AG08395 (cell line): Measurements from ENCODE around the gene MTMR3.
"Not testable (repeated sequence)": the region's sequence is repeated elsewhere in the genome, so short reads cannot be mapped to it uniquely, and the experiment has no call there.

ENCODE experiments used
- DNase-seq: peaks from one replicate; pipeline ENCODE4 v3.0.0; 2012; ENCODE audit warnings: mixed read lengths, low spot score

Gene MTMR3

GRCh38 chr22:29883045-29883774 lies at the start of gene MTMR3:
Gene MTMR3 (plus strand): TSS chr22:29883174. CDS start chr22:29971060, 87,886 bp downstream.
- peak; percentile 81 for DNase-seq

DNA sequence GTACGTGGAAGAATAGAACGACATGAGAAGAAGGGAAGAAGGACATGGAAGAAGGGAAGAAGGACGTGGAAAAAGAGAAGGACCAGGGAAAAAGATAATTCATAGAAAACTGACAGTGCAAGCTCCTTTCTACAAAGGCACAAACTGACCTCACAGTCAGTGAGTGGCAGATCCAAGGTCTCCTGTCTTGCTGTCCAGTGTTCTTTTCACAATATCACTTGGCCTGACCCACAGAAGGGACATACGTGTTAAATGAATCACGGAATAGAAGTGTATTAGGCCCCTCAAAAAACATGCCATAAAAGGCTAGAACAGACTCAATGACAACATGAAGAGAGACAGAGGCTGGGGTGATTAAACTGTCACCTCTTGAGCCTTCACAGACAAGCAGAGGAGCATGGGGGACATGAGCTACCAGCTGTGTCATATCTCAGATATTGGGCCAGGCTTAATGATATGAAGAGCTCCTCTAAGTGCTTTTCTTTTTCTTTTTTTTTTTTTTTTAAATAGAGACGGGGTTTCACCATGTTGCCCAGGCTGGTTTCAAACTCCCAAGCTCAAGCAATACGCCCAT lies 49.5 kb upstream of the MTMR3 start:
- no peak for DNase-seq

GRCh38 chr22:29834046-29834445 lies 48.9 kb upstream of the MTMR3 start:
- no peak for DNase-seq

DNA sequence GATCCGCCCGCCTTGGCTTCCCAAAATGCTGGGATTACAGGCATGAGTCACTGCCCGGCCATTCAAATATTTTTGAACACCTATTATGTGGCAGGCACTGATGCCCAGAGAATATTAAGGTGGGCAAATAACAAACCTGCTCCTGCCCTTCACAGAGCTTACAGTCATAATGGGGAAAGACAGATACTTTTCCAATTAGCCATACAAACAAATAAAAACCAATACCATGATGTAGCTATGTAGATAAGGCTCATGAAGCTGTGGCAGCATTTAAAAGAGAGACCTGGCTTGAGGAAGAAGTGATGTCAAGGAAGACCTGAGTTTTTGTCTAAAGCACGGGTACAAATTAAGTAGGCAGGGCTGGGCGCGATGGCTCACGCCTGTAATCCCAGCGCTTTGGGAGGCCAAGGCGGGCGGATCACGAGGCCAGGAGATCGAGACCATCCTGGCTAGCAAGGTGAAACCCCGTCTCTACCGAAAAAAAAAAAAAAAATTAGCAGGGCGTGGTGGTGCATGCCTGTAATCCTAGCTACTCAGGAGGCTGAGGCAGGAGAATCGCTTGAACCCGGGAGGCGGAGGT lies 46.1 kb upstream of the MTMR3 start:
- not testable (repeated sequence) for DNase-seq

DNA sequence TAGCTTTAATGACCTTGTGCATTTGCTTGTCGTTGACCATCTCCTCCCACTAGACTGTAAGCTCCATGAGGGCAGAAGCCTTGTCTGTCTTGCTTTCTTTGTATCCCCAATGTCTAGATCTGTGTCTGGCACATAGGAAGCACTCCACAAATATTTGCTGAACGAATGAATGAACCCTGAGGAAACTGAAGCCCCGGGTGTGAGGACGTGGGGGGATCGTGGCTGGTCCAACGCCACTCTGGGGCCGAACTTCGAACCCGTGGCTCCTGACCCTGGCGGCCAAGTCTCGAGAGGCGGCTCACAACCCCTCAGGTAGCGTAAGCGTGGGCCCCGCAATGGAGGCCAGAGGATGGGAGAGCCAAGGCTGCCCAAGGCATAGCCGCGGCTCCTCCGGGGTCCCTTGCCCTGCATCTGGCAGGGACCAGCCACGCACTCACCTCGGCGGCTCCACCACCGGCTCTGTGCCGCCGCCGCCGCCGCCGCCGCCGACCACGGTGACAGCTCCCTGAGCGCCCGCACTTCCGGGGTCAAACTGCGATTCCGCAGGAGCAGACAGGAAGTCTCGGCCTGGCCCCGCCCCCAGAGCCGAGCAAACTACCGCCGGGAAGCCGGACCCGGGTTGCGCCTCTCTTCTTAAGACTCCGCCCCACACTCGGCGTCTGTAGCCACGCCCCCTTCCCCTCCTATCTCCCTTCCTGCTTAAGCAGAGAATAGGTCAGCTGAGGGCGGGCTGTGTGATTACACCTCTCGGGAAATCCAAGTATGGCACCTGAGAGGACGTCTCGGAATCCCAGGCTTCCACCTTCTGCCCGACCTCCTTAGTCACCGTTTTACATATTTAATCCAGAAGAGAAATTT lies 45.0 kb upstream of the MTMR3 start, which contains the start of gene ASCC2:
ASCC2 (minus strand) TSS at position 534 of the 858 bp plus-strand sequence. CDS start 5,949 bp downstream, outside the sequence.
- peak; percentile 97 for DNase-seq

DNA sequence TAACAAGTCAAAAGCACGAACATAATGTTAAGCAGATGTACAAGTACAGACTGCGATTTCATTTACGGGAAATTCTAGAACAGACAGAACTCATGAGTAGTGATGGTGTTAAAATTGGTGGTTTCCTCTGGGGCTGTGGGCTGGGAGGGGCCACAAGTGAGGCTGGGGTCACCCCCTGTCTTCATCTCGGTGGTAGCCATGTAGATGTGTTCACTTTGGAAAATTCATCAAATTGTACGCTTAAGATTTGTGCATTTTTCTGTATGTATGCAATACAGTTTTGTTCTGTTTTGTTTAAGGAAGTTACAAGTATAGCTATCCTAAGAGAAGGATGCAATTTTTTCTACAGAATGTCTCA lies 44.4 kb upstream of the MTMR3 start:
- no peak for DNase-seq

GRCh38 chr22:29839039-29839438 lies 43.9 kb upstream of the MTMR3 start:
- no peak for DNase-seq

GRCh38 chr22:29840498-29840897 lies 42.5 kb upstream of the MTMR3 start:
- DNase-seq: no peak

GRCh38 chr22:29842172-29842571 lies 40.8 kb upstream of the MTMR3 start:
- no peak for DNase-seq

DNA sequence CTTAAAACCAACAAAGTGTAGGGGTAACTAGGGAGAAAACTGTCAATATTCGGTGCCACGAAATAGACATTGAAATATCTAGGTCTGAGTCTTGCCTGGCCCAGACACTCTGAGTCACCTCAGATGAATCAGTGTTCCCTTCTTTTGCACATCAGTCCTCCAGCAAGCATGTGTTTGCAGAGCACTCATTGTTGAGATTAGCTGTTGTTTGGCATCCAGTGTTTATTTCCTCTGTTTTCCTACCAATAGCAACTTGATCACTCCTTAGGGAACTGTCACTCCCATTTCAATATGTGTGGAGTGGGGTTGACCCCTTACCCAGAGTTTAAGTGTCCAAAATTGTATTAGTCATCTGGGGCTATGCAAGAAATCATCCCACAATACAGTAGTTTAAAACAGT lies 40.2 kb upstream of the MTMR3 start:
- peak; percentile 85 for DNase-seq

- no peak for DNase-seq
Measured at GRCh38 chr22:29846290-29846689, 36.7 kb upstream of the MTMR3 start.

DNA sequence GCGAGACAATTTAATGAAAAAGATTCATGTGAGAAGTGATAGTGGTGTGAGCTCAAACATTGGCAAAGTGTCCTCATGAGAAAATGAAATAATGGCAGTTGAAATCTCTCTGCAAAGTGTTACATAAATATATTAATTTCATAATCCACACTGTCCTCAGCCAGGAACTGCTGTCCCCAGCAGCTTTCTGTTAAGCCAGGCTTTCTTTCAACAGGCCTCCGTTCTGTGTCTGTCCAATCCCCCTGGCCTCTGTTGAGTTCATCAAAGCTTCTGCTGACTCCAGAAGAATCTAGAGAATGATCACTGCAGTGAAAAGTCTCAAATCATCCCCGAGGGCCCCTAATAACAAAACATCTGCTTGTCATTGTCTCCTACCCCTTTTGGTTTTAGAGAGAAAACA lies 34.9 kb upstream of the MTMR3 start:
- no peak for DNase-seq

GRCh38 chr22:29854432-29854831 lies 28.5 kb upstream of the MTMR3 start:
- no peak for DNase-seq

DNA sequence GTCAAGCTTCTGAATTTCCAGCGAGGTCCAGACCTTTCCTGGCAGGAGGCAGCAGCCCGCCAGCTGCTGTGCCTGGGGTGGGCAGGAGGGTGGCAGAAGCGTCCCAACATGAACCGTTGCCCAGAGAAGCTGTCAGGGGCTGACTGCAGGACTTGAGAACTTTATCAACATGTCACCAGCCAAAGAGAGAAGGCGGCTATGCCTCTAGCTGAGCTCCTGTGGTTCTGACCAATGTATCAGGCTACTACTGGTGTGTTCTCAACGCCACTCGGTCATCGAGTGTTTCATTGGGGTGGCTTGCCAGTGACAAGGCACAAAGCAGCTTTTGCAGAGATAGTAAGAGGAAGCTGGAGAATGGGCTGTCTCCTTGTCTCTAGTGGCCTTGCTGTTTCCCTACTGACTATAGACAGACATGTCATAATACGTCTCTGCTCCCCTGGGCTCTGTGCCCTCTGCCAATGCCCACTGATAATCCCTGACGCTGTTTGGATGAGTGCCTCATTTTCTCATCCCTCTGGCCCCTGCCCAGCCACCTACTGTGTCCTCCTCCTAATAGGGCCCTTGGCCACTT lies 27.3 kb upstream of the MTMR3 start:
- no peak for DNase-seq

- DNase-seq: no peak
Measured at GRCh38 chr22:29856496-29856895, 26.5 kb upstream of the MTMR3 start.

DNA sequence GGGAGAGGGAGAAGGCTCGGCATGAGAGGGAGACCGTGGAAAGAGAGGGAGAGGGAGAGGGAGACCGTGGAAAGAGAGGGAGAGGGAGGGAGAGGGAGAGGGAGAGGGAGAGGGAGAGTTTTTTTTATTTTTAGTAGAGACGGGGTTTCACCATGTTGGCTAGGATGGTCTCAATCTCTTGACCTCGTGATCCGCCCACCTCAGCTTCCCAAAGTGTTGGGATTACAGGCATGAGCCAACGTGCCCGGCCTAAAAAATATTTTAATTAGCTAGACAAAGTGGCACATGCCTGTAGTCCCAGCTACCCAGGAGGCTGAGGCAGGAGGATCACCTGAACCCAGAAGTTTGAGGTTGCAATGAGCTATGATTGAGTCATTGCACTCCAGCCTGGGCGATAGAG lies 23.9 kb upstream of the MTMR3 start:
- not testable (repeated sequence) for DNase-seq

GRCh38 chr22:29860006-29860766 lies 22.8 kb upstream of the MTMR3 start:
- DNase-seq: no peak

- no peak for DNase-seq
Measured at GRCh38 chr22:29861672-29862297, 21.2 kb upstream of the MTMR3 start.

DNA sequence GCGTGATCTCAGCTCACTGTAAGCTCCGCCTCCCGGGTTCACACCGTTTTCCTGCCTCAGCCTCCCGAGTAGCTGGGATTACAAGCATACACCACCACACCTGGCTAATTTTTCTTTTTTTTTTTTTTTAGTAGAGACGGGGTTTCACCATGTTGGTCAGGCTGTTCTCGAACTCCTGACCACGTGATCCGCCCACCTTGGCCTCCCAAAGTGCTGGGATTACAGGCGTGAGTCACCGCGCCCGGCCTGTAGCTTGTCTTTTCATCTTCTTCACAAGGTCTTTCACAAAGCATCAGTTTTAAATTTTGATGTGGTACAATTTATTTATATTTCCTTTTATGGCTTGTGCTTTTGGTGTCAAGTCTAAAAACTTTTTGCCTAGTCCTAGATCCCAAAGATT lies 17.4 kb upstream of the MTMR3 start:
- not testable (repeated sequence) for DNase-seq

DNA sequence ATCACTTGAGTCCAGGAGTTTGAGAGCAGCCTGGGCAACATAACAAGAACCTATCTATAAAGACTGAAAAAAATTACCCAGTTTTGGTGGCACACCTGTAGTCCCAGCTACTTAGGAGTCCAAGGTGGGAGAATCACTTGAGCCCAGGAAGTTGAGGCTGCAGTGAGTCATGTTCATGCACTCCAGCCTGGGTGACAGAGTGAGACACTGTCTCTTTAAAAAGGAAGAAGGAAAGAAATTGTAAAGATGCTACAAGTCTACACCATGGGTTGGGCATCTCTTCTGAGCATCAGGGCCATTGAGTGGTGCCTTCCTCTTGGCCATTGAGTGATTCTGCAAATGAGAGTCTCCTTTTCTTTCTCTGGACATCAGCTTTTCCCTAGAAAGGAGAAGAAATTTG lies 15.7 kb upstream of the MTMR3 start:
- DNase-seq: no peak

- no peak for DNase-seq
Measured at GRCh38 chr22:29867851-29868250, 15.1 kb upstream of the MTMR3 start.
